GM23338 (cell line): ENCODE results near the gene STRN3.

Experiments
- CREB1 ChIP-seq: fragments of 250-450 bp; sonication (Bioruptor Pico); IDR thresholded peaks from 2 replicates; pipeline ENCODE4 v1.5.0; 2020; ENCODE audit warnings: low read depth, mild to moderate bottlenecking, moderate library complexity
- EZH2 ChIP-seq: fragments of 200-600 bp; sonication (generic); IDR thresholded peaks from one replicate; pipeline ENCODE4 v1.8.0; 2017; ENCODE audit warnings: antibody characterized with exemption, mild to moderate bottlenecking, low read depth; ENCODE audit not compliant: unreplicated experiment
- EZH2phosphoT487 ChIP-seq: fragments of 200-600 bp; sonication (generic); IDR thresholded peaks from one replicate; pipeline ENCODE4 v1.8.1; 2018; ENCODE audit warnings: antibody characterized with exemption; ENCODE audit not compliant: unreplicated experiment
- JUNB ChIP-seq: IDR thresholded peaks from one replicate; pipeline ENCODE4 v1.6.1; 2016; ENCODE audit warnings: antibody characterized with exemption; ENCODE audit not compliant: unreplicated experiment
- POLR2AphosphoS5 ChIP-seq: IDR thresholded peaks from 2 replicates; pipeline ENCODE4 v1.6.1; 2016; ENCODE audit warnings: antibody characterized with exemption, low read depth
- STAT1 ChIP-seq: IDR thresholded peaks from one replicate; pipeline ENCODE4 v1.6.1; 2016; ENCODE audit warnings: antibody characterized with exemption; ENCODE audit not compliant: unreplicated experiment
- ZNF114 ChIP-seq: fragments of 250-450 bp; sonication (Bioruptor Pico); IDR thresholded peaks from 2 replicates; pipeline ENCODE4 v1.5.0; 2020; ENCODE audit warnings: mild to moderate bottlenecking, moderate library complexity
- ZNF331 ChIP-seq: fragments of 250-450 bp; sonication (Bioruptor Pico); IDR thresholded peaks from 2 replicates; pipeline ENCODE4 v1.5.0; 2020; ENCODE audit warnings: low read depth, mild to moderate bottlenecking, moderate library complexity
- TF ChIP-seq, protein P1 (sequence below), 2 experiments: fragments of 200-600 bp in 1 of 2; sonication (generic) in 1 of 2; conservative IDR thresholded peaks; 2 replicates each; pipeline versions ENCODE4 v1.5.1 to v1.6.1; 2016 to 2017; ENCODE audit warnings: antibody characterized with exemption in 2 of 2, low read depth in 2 of 2, mild to moderate bottlenecking in 2 of 2, moderate library complexity in 1 of 2
- TF ChIP-seq, protein P2 (sequence below): fragments of 250-450 bp; sonication (Bioruptor Pico); IDR thresholded peaks from 2 replicates; pipeline ENCODE4 v1.5.0; 2020; ENCODE audit warnings: mild to moderate bottlenecking, moderate library complexity
- TF ChIP-seq, protein P3 (sequence below): IDR thresholded peaks from one replicate; pipeline ENCODE4 v1.6.1; 2018; ENCODE audit warnings: antibody characterized with exemption; ENCODE audit not compliant: unreplicated experiment
- TF ChIP-seq, protein P4 (sequence below): IDR thresholded peaks from 2 replicates; pipeline ENCODE4 v1.6.1; 2016; ENCODE audit warnings: antibody characterized with exemption

DNA sequence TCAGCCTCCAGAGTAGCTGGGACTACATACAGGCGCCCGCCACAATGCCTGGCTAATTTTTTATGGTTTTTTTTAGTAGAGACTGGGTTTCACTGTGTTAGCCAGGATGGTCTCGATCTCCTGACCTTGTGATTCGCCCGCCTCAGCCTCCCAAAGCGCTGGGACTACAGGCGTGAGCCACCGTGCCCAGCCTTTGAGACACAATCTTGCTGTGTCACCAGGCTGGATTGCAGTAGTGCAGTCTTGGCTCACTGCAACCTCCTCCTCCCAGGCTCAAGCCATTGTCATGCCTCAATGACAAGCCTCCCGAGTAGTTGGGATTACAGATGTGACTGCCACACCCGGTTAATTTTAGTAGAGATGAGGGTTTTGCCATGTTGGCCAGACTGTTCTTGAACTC is 21.3 kb upstream of the STRN3 start:
- TF ChIP-seq, protein P1, sequence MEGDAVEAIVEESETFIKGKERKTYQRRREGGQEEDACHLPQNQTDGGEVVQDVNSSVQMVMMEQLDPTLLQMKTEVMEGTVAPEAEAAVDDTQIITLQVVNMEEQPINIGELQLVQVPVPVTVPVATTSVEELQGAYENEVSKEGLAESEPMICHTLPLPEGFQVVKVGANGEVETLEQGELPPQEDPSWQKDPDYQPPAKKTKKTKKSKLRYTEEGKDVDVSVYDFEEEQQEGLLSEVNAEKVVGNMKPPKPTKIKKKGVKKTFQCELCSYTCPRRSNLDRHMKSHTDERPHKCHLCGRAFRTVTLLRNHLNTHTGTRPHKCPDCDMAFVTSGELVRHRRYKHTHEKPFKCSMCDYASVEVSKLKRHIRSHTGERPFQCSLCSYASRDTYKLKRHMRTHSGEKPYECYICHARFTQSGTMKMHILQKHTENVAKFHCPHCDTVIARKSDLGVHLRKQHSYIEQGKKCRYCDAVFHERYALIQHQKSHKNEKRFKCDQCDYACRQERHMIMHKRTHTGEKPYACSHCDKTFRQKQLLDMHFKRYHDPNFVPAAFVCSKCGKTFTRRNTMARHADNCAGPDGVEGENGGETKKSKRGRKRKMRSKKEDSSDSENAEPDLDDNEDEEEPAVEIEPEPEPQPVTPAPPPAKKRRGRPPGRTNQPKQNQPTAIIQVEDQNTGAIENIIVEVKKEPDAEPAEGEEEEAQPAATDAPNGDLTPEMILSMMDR (conservative IDR thresholded peaks at IDR 0.05; ENCODE audit: low read depth in 2 of 2): no peak
- TF ChIP-seq POLR2AphosphoS5: no peak
- TF ChIP-seq, protein P2, sequence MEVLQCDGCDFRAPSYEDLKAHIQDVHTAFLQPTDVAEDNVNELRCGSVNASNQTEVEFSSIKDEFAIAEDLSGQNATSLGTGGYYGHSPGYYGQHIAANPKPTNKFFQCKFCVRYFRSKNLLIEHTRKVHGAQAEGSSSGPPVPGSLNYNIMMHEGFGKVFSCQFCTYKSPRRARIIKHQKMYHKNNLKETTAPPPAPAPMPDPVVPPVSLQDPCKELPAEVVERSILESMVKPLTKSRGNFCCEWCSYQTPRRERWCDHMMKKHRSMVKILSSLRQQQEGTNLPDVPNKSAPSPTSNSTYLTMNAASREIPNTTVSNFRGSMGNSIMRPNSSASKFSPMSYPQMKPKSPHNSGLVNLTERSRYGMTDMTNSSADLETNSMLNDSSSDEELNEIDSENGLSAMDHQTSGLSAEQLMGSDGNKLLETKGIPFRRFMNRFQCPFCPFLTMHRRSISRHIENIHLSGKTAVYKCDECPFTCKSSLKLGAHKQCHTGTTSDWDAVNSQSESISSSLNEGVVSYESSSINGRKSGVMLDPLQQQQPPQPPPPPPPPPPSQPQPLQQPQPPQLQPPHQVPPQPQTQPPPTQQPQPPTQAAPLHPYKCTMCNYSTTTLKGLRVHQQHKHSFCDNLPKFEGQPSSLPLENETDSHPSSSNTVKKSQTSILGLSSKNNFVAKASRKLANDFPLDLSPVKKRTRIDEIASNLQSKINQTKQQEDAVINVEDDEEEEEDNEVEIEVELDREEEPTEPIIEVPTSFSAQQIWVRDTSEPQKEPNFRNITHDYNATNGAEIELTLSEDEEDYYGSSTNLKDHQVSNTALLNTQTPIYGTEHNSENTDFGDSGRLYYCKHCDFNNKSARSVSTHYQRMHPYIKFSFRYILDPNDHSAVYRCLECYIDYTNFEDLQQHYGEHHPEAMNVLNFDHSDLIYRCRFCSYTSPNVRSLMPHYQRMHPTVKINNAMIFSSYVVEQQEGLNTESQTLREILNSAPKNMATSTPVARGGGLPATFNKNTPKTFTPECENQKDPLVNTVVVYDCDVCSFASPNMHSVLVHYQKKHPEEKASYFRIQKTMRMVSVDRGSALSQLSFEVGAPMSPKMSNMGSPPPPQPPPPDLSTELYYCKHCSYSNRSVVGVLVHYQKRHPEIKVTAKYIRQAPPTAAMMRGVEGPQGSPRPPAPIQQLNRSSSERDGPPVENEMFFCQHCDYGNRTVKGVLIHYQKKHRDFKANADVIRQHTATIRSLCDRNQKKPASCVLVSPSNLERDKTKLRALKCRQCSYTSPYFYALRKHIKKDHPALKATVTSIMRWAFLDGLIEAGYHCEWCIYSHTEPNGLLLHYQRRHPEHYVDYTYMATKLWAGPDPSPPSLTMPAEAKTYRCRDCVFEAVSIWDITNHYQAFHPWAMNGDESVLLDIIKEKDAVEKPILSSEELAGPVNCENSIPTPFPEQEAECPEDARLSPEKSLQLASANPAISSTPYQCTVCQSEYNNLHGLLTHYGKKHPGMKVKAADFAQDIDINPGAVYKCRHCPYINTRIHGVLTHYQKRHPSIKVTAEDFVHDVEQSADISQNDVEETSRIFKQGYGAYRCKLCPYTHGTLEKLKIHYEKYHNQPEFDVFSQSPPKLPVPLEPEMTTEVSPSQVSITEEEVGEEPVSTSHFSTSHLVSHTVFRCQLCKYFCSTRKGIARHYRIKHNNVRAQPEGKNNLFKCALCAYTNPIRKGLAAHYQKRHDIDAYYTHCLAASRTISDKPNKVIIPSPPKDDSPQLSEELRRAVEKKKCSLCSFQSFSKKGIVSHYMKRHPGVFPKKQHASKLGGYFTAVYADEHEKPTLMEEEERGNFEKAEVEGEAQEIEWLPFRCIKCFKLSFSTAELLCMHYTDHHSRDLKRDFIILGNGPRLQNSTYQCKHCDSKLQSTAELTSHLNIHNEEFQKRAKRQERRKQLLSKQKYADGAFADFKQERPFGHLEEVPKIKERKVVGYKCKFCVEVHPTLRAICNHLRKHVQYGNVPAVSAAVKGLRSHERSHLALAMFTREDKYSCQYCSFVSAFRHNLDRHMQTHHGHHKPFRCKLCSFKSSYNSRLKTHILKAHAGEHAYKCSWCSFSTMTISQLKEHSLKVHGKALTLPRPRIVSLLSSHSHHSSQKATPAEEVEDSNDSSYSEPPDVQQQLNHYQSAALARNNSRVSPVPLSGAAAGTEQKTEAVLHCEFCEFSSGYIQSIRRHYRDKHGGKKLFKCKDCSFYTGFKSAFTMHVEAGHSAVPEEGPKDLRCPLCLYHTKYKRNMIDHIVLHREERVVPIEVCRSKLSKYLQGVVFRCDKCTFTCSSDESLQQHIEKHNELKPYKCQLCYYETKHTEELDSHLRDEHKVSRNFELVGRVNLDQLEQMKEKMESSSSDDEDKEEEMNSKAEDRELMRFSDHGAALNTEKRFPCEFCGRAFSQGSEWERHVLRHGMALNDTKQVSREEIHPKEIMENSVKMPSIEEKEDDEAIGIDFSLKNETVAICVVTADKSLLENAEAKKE (CRISPR knock-in tag): no peak
- TF ChIP-seq JUNB: no peak
- TF ChIP-seq EZH2: no peak
- TF ChIP-seq ZNF331 (CRISPR knock-in tag): no peak
- TF ChIP-seq EZH2phosphoT487: no peak
- no peak for TF ChIP-seq ZNF114 (CRISPR knock-in tag)
- TF ChIP-seq CREB1 (CRISPR knock-in tag): no peak
- TF ChIP-seq, protein P3, sequence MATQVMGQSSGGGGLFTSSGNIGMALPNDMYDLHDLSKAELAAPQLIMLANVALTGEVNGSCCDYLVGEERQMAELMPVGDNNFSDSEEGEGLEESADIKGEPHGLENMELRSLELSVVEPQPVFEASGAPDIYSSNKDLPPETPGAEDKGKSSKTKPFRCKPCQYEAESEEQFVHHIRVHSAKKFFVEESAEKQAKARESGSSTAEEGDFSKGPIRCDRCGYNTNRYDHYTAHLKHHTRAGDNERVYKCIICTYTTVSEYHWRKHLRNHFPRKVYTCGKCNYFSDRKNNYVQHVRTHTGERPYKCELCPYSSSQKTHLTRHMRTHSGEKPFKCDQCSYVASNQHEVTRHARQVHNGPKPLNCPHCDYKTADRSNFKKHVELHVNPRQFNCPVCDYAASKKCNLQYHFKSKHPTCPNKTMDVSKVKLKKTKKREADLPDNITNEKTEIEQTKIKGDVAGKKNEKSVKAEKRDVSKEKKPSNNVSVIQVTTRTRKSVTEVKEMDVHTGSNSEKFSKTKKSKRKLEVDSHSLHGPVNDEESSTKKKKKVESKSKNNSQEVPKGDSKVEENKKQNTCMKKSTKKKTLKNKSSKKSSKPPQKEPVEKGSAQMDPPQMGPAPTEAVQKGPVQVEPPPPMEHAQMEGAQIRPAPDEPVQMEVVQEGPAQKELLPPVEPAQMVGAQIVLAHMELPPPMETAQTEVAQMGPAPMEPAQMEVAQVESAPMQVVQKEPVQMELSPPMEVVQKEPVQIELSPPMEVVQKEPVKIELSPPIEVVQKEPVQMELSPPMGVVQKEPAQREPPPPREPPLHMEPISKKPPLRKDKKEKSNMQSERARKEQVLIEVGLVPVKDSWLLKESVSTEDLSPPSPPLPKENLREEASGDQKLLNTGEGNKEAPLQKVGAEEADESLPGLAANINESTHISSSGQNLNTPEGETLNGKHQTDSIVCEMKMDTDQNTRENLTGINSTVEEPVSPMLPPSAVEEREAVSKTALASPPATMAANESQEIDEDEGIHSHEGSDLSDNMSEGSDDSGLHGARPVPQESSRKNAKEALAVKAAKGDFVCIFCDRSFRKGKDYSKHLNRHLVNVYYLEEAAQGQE: no peak
- TF ChIP-seq STAT1: no peak
- TF ChIP-seq, protein P4, sequence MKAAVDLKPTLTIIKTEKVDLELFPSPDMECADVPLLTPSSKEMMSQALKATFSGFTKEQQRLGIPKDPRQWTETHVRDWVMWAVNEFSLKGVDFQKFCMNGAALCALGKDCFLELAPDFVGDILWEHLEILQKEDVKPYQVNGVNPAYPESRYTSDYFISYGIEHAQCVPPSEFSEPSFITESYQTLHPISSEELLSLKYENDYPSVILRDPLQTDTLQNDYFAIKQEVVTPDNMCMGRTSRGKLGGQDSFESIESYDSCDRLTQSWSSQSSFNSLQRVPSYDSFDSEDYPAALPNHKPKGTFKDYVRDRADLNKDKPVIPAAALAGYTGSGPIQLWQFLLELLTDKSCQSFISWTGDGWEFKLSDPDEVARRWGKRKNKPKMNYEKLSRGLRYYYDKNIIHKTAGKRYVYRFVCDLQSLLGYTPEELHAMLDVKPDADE: no peak
